A673 (cell line): ENCODE measurements around the gene SVOP. TPM values are rescaled to one million over a fixed set of nuclear protein-coding genes. Genes with fewer than 3 reads are reported as not detected.

Experiments used
- BruUV-seq: library from RNA; stranded (reverse); fragments of 400-500 nt; replicated peaks from 2 replicates; lab custom pipeline; 2021; lab: Mats Ljungman, UMichigan
- CTCF ChIA-PET: fragments of 300-600 bp; sonication (Branson Sonifier 250); formaldehyde crosslinking; loops from one replicate; lab custom pipeline; 2022; ENCODE audit warnings: antibody characterized with exemption; lab: Charles Lee
- POLR2A ChIA-PET: fragments of 300-600 bp; sonication (Branson Sonifier 250); formaldehyde crosslinking; loops from one replicate; lab custom pipeline; 2022; ENCODE audit warnings: antibody characterized with exemption; ENCODE audit not compliant: low non-redundant PET; lab: Charles Lee
- DNase-seq: peaks from one replicate; pipeline ENCODE4 v3.0.0-alpha.2; 2015; ENCODE audit warnings: low spot score
- H3K27ac ChIP-seq: fragments of 200-600 bp; sonication (generic); 2 replicates; pipeline ENCODE4 v1.5.1; 2016; ENCODE audit warnings: mixed run types, low read depth, mild to moderate bottlenecking, mixed read lengths, antibody characterized with exemption, low read length; ENCODE audit not compliant: poor library complexity, severe bottlenecking
- H3K27me3 ChIP-seq: fragments of 200-600 bp; sonication (generic); replicated peaks from 2 replicates; pipeline ENCODE4 v1.6.1; 2017; ENCODE audit warnings: mixed run types, low read depth, mild to moderate bottlenecking, mixed read lengths, antibody characterized with exemption, low read length; ENCODE audit not compliant: insufficient read depth, poor library complexity
- H3K36me3 ChIP-seq: fragments of 200-600 bp; sonication (generic); 2 replicates; pipeline ENCODE4 v1.6.1; 2016; ENCODE audit warnings: mixed run types, mild to moderate bottlenecking, mixed read lengths, antibody characterized with exemption, low read length; ENCODE audit not compliant: insufficient read depth, poor library complexity, severe bottlenecking
- H3K4me1 ChIP-seq: fragments of 200-600 bp; sonication (generic); 2 replicates; pipeline ENCODE4 v1.6.1; 2017; ENCODE audit warnings: mixed run types, mild to moderate bottlenecking, mixed read lengths, antibody characterized with exemption, low read length; ENCODE audit not compliant: insufficient read depth, poor library complexity, severe bottlenecking
- H3K4me3 ChIP-seq: fragments of 200-600 bp; sonication (generic); 2 replicates; pipeline ENCODE4 v1.5.1; 2016; ENCODE audit warnings: low read depth, mixed run types, mild to moderate bottlenecking, mixed read lengths, low read length; ENCODE audit not compliant: poor library complexity, severe bottlenecking
- H3K9me3 ChIP-seq: fragments of 200-600 bp; sonication (generic); 2 replicates; pipeline ENCODE4 v1.6.1; 2016; ENCODE audit warnings: mixed run types, low read depth, mild to moderate bottlenecking, mixed read lengths, antibody characterized with exemption, low read length; ENCODE audit not compliant: poor library complexity, severe bottlenecking
- EZH2 ChIP-seq: fragments of 200-600 bp; sonication (generic); IDR thresholded peaks from 2 replicates; pipeline ENCODE4 v1.6.1; 2017; ENCODE audit warnings: borderline replicate concordance, low read depth, mild to moderate bottlenecking, mixed read lengths, antibody characterized with exemption, low read length; ENCODE audit not compliant: poor library complexity, severe bottlenecking
- intact Hi-C: fragments of 100-400 bp; cut with micrococcal nuclease; formaldehyde crosslinking; loops from one replicate; pipeline ENCODE4 v1.10.0; 2022; ENCODE audit not compliant: unreplicated experiment
- total RNA-seq: library from RNA; stranded (reverse); gene quantifications from 2 replicates; pipeline ENCODE4 v1.2.3, GENCODE V29; 2021
- TF ChIP-seq, protein P1 (sequence below): fragments of 300-800, 200-600 bp; sonication (generic); conservative IDR thresholded peaks from 2 replicates; pipeline ENCODE4 v1.5.1; 2017; ENCODE audit warnings: low read depth, mild to moderate bottlenecking, antibody characterized with exemption, low read length, moderate library complexity, mixed read lengths

SVOP gene
- total RNA-seq, 1 experiment from 2014 or later: not detected

DNA sequence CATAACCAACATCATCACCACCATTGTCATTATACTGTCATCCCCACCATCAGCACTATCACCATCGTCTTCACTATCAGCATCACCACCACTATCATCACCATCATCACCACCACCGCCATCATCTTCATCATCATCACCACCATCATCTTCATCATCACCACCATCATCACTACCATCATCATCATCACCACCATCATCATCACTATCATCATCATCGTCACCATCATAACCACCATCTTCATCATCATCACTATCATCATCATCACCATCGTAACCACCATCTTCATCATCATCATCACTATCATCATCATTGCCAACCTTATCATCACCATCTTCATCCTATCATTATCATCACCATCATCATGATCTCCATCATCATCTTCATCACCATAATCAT is 39.0 kb downstream of the SVOP start:
- DNase-seq: no peak
- Histone ChIP-seq H3K27me3 (peaks cover 13% of the 10 kb centered on the region), H3K9me3 (no peaks in the 10 kb centered on the region), H3K4me1 (no peaks in the 10 kb centered on the region), H3K36me3 (no peaks in the 10 kb centered on the region), H3K4me3 (no peak overlapping the region), H3K27ac (no peak overlapping the region)
- ChIA-PET CTCF (no interaction called here), POLR2A (no interaction called here)
- no TSS peak for BruUV-seq
- intact Hi-C loops: no loop called here
- no peak for TF ChIP-seq EZH2
- TF ChIP-seq, protein P1, sequence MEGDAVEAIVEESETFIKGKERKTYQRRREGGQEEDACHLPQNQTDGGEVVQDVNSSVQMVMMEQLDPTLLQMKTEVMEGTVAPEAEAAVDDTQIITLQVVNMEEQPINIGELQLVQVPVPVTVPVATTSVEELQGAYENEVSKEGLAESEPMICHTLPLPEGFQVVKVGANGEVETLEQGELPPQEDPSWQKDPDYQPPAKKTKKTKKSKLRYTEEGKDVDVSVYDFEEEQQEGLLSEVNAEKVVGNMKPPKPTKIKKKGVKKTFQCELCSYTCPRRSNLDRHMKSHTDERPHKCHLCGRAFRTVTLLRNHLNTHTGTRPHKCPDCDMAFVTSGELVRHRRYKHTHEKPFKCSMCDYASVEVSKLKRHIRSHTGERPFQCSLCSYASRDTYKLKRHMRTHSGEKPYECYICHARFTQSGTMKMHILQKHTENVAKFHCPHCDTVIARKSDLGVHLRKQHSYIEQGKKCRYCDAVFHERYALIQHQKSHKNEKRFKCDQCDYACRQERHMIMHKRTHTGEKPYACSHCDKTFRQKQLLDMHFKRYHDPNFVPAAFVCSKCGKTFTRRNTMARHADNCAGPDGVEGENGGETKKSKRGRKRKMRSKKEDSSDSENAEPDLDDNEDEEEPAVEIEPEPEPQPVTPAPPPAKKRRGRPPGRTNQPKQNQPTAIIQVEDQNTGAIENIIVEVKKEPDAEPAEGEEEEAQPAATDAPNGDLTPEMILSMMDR: no peak

DNA sequence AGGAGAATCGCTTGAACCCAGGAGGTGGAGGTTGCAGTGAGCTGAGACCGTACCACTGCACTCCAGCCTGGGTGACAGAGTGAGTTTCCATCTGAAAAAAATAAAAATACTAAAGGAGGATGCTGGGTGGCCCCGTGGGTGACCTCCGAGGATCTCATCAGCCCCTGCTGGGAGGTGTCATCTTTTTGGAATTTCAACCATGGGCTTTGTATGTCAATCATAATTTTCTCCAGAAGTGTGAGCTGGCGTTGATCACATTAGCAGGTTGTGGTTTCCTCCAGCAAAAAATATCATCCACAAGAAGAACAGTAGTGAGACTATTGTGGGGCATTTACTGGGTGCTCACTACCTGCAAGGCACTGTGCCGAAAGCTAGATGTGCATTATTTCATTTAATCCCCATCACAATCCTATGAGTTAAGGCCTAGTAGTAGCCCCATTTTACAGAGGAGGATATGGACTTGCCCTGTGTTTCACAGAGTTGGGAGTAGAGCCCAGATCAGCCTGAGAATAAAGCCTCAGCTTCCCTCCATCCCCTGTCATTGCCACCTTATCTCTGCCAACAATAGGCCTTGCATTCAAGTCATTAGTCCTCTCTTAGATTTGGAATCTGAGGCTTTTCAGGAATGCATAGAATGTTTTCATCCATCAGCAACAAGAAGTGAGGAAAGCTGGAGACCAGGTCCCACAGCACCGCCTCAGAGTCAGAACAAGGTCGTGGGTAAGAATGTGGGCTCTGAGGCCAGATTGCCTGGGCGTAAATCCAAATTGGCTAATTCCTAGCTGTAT is 39.8 kb downstream of the SVOP start:
- no peaks in the 10 kb centered on the region for H3K36me3 ChIP-seq
- DNase-seq: no peak
- intact Hi-C loops: no loop called here
- H3K4me3 ChIP-seq: no peak overlapping the region
- ChIA-PET CTCF (no interaction called here), POLR2A (no interaction called here)
- no peaks in the 10 kb centered on the region for H3K4me1 ChIP-seq
- no peak for TF ChIP-seq EZH2
- TF ChIP-seq, protein P1: no peak
- peaks cover 13% of the 10 kb centered on the region for H3K27me3 ChIP-seq
- BruUV-seq: no TSS peak
- H3K9me3 ChIP-seq: no peaks in the 10 kb centered on the region
- no peak overlapping the region for H3K27ac ChIP-seq

- no peaks in the 10 kb centered on the region for H3K36me3 ChIP-seq
- peaks cover 13% of the 10 kb centered on the region for H3K27me3 ChIP-seq
- intact Hi-C loops: no loop called here
- ChIA-PET CTCF (no interaction called here), POLR2A (no interaction called here)
- no peaks in the 10 kb centered on the region for H3K4me1 ChIP-seq
- no peak overlapping the region for H3K4me3 ChIP-seq
- no peaks in the 10 kb centered on the region for H3K9me3 ChIP-seq
- no peak overlapping the region for H3K27ac ChIP-seq
- no peak for DNase-seq
- no TSS peak for BruUV-seq
- TF ChIP-seq, protein P1: no peak
- no peak for TF ChIP-seq EZH2
These were observed 43.5 kb downstream of the SVOP start for GRCh38 chr12:108977360-108977759.
